HG02798 (cell line): ENCODE results near the gene NTF3.

ENCODE experiments used
- ATAC-seq: cut with Tn5 transposase; IDR thresholded peaks from one replicate; pipeline ENCODE4 v1.9.1; 2021; ENCODE audit warnings: mild to moderate bottlenecking; ENCODE audit not compliant: unreplicated experiment, poor library complexity

The NTF3 gene

GRCh38 chr12:5484426-5484825 lies 52.5 kb downstream of the NTF3 start:
- ATAC-seq, result no peak

DNA sequence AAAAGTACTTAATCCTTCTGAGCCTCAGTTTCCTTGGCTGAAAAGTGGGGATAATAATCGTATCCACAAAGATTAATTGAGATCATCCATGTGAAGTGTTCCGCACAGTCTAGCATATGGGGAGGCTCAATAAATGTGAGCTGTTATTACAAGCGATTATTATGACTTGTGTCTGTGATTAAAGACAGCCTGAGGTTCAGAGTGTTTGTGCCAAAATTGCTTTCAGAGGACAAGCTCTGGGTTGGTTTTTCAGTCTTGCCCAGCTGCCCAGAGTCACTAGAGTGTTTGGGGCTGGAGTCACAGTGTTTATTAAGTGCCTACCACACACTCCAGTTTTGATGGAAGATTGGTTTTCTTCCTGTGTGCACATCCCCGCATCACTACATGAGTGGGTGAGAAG lies 53.5 kb downstream of the NTF3 start:
- no peak for ATAC-seq

DNA sequence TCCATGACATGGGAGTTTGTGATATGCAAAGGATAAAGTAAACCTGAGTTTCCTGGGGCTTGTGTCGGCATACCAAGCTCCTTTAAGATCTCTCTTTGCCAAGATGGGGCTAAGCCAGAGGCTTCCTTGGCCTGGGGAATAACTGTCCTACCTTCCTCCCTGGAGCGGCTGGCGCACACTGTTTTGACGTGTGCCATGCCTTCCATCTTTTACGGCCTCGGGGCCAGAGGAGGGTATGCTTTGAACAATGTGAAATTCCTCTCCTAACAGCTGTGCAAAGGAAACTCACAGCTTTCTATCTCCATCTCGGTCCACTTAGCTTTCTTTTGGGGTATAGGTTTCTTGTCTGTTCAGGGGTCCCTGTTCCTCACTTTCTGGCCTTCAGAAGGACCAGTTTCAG lies 55.2 kb downstream of the NTF3 start:
- no peak for ATAC-seq

- ATAC-seq, result no peak
These were observed 56.2 kb downstream of the NTF3 start for GRCh38 chr12:5487948-5488625.

- no peak for ATAC-seq
These were observed 56.7 kb downstream of the NTF3 start for GRCh38 chr12:5488626-5488955.

- no peak for ATAC-seq
These were observed 57.1 kb downstream of the NTF3 start for GRCh38 chr12:5489017-5489416.

DNA sequence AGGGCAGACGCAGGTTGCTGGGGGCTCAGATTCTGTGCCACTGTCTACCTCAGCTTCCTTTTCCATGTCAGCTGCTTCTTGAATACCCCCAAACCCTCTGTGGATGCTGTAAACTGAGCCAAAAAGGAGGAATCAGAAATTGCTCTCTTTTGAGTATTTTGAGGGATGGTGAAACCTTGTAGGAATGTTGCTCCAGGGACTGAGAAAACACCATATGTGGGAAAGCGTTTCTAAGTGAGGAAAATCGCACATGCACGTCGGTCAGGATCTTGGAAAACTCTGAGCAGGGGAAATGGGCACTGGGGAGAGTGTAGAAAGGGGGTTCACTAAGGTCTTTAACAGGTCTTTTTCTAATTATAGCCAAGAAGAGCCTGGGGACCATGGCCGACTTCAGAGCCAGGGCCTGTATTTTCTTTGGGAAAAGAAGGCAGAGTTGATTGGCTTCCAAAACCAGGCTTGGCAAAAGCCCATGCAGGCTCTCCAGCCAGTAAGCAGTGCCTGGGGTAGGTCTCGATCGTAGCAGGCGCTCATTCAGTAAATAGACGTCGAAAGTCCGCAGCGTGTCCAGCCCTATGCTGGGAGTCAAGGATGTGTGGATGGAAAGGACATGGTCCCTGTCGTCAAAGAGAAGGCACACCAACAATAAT lies 58.0 kb downstream of the NTF3 start:
- no peak for ATAC-seq

DNA sequence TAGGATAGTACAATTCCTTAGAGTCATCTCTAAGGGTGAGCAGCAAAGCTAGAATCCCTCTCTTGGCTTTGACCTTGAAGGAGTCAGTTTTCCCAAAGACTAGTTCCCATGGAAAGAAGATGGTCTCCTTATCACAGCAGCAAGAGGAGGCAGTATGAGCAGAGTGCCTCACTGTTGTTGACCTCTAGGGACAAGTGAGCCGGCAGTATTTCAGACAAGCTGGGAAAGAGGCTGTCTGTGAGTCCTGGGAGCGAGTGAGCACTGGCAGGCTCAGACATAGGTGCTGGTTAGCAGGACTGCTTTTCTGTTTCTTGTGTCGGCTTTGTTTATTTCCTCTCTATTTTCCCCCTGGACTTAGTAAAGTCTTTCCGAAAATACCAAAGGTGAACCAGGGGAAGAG lies 60.7 kb downstream of the NTF3 start:
- ATAC-seq, result no peak

- no peak for ATAC-seq
These were observed 61.1 kb downstream of the NTF3 start for GRCh38 chr12:5493018-5493417.

GRCh38 chr12:5494343-5494742 lies 62.4 kb downstream of the NTF3 start:
- ATAC-seq, result no peak

GRCh38 chr12:5497329-5498053 lies 65.6 kb downstream of the NTF3 start:
- no peak for ATAC-seq

DNA sequence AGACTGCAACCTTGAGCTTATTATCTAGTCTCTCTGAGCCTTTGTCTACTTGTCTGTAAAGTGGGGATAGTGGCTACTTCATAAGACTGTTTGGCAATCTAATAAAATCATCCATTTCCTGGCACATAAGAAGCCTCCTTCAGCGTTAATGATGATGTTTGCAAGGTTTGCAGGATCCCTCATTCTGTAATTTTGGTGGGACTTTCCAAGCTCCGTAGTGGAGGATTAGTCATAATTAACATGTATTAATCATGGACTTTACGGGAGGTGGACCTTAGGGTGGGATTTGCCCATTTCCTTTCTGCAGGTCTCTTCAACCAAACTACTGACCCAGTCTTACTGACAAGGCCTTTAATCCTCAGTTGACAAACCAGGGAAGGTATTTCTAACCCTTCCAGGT lies 66.2 kb downstream of the NTF3 start:
- no peak for ATAC-seq

GRCh38 chr12:5498806-5499205 lies 66.9 kb downstream of the NTF3 start:
- no peak for ATAC-seq

DNA sequence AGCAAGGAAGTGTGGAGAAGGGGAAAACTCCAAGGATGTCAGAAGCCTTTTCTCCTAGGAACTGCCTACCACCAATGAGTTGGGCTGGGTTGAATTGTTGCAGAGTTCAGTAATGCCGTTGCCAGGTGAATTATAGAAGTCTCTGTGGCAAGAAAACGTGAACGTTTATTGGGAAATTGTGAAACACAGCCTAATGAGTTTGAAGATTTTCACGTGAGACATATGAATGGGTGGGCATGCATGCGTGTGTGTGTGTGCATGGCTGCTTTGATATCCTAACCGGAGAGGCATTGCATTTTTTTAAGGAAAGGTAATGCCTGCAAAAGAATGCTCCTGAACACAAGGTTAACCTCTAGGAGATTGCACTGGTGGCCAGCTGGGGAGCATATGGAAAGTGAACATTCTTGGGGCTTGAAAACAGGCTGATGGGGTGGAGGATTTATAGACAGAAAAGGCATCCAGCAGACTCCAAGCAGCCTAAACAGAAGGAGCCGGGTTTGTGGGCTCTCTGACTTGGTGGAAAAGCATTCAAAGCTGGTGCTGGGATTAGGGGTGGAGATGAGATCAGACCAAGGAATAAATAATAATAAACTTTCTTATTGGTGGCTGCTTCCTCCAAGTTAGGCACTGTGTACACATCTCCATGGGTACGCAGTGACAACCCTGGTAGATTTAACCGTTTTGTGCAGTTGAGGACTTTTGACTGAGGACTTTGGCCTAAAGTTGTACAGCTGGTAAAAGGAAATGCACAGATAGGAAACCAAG lies 67.8 kb downstream of the NTF3 start:
- no peak for ATAC-seq

DNA sequence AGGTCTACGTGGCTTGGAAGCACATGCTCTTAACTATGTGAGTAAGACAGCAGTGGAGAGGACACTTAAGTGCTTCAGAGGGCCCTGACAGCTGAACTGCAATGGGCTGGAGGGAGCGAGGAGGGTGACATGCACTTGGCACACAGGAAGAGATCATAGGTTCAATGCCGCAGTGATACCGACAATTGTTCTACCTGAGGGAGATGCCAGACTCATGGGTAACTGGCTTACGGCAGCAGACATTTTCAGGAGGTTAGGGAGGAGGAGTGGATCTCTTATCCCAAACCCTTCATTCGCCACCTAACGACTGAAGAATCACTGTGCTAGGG lies 68.4 kb downstream of the NTF3 start:
- ATAC-seq, result no peak

- no peak for ATAC-seq
These were observed 71.9 kb downstream of the NTF3 start for GRCh38 chr12:5503774-5504173.

DNA sequence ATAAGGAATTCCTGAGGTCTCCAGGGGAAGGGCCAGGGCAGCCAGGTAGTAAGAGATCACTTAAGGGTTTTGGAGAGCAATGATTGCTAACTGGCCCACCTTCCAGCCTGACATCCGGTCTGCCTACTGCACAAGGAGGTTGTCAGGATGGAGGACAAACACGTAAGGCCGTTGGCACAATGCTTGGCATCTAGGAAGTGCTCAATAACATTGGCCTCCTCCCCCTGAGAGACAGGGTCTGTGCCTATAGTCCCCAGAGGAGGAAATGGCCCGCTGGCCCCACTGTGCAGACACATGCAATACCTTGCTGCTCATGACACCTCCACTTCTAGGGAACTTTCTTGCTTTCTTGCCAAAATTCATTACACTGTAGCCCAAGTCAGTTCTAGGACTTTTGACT lies 73.2 kb downstream of the NTF3 start:
- no peak for ATAC-seq

- ATAC-seq, result no peak
These were observed 73.8 kb downstream of the NTF3 start for GRCh38 chr12:5505751-5506150.

- no peak for ATAC-seq
These were observed 74.4 kb downstream of the NTF3 start for GRCh38 chr12:5506295-5506694.

- ATAC-seq, result no peak
These were observed 74.9 kb downstream of the NTF3 start for GRCh38 chr12:5506821-5507231.

DNA sequence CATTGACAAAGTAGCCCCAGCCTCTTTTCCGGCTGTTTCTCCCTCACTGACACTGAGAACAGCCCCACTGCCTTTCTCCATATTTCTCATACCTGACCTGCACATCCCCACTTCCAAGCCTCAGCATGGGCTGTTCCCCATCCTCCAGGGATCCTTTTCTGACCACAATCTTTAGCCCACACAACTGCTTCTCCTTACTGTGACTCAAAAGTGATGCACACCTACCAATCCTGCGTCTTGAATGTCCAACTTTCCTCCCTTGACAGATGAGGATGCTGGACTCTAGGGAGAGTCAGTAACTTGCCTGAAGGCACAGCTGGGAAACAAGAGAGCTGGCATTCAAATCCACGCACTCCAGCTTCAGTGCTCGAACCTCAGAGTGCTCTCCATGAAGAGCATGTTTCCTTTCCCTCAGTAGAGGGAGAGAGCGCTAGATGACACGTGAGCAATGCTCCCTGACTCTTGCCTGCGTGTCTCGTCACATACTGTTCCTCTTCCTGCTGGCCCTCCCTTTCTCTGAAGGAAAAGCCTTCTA lies 75.6 kb downstream of the NTF3 start:
- no peak for ATAC-seq
